GM21576 (cell line): ENCODE results near the gene CSTF1.

ENCODE experiments used
- ATAC-seq: cut with Tn5 transposase; IDR thresholded peaks from one replicate; pipeline ENCODE4 v1.9.1; 2021; ENCODE audit warnings: mild to moderate bottlenecking, moderate library complexity; ENCODE audit not compliant: unreplicated experiment

Gene CSTF1

DNA sequence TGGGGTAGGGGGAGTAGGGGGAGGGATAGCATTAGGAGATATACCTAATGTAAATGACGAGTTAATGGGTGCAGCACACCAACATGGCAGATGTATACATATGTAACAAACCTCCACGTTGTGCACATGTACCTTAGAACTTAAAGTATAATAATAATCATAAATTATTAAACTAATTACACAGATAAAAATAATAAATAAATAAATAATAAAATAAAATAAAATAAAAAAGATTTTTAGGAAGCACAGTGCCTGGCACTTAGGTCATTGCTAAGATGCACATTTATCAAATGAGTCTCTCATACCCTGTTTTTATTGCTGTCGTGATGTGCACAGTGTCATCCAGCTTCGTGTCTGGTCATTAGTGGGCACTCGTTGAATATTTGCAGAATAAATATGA lies 57.0 kb downstream of the CSTF1 start:
- no peak for ATAC-seq

DNA sequence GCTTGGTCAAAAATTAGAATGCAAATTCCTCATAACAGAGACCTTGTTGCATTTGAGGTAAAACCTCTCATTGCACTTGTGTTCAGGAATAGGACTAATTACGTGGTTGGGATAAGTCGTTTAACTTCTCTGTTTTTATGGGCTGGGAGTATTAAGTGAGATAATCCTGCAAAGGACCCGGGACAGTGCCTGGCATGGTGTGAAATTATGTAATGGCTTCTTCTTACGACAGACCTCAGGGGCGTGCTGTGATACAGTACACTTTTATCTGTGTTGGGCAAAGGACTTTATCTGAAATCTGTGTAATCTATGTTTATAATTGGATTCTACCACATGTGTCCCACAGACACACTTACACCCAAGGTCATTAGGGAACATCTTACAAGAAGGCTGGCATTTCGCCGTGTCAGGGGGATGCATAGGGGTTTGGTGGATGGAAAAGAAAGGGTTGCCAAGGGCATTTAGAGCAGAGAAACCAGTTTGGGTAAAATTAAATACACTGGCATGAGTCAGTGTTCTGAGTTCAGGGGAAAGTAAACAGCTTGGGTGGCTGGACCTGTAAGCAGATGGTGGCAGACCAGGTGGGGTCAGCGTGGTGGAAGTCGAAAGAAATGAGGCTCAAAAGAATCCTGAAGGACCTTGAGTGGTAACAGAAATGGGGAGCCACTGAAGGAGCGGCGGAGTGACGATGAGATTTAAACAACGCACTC lies 58.8 kb downstream of the CSTF1 start:
- ATAC-seq = no peak

DNA sequence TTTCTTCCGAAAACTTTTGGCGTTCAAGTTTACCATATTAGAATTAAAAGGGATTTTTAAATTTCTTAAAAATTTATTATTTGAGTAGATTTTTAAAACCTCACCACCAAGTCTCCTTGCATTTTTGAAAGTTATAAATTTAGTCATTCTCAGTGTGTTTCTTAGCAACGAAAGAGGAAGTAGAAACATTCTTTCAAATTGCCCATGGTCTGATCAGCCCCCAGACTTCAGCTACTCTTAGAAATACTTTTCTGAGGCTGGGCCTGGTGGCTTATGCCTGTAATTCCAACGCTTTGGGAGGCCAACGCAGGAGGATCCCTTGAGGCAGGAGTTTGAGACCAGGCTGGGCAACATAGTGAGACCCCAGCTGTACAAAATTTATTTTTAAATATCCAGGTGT lies 60.9 kb downstream of the CSTF1 start:
- ATAC-seq = peak; percentile 74

DNA sequence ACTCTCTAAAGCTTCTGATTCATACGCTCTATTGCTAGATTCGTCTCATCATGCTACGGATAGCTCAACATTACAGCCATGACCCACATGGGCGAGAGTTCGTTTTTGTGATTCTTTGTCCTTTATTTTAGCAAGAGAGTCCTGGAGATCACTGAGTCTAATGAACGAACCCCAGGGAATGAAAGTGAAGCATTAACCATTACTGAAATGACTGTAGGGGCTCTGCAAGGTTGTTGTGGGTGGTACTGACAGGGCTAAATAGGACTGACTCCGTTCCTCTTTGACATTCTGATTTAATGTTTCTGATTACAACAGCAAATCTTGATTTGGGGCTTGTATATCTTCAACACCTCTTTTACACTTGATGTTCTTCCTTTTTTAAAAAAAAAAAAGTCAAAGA lies 62.3 kb downstream of the CSTF1 start:
- peak; percentile 69 for ATAC-seq
